Skeletal muscle tissue (tissue), 4 donors: ENCODE measurements around the gene LOXL3. TPM values are rescaled to one million over a fixed set of nuclear protein-coding genes. Genes with fewer than 3 reads are reported as not detected.
"Not testable (repeated sequence)": the region's sequence is repeated elsewhere in the genome, so short reads cannot be mapped to it uniquely, and the experiment has no call there.

Experiments
- H3K27ac ChIP-seq: one replicate; pipeline ENCODE4 v1.7.0; 2013; ENCODE audit warnings: mild to moderate bottlenecking, low read depth, low read length, inconsistent platforms
- H3K27me3 ChIP-seq, 3 donors: one replicate each; pipeline ENCODE4 v1.7.0; 2013; ENCODE audit warnings: low read length in 3 of 3; ENCODE audit not compliant: control insufficient read depth in 3 of 3, insufficient read depth in 3 of 3
- H3K36me3 ChIP-seq, 3 donors: one replicate each; pipeline ENCODE4 v1.7.0; 2013; ENCODE audit warnings: low read length in 3 of 3; ENCODE audit not compliant: control insufficient read depth in 3 of 3, insufficient read depth in 3 of 3
- H3K4me1 ChIP-seq, 3 donors: one replicate each; pipeline ENCODE4 v1.7.0; 2013; ENCODE audit warnings: low read length in 3 of 3, mild to moderate bottlenecking in 3 of 3; ENCODE audit not compliant: control insufficient read depth in 3 of 3, insufficient read depth in 3 of 3
- H3K4me3 ChIP-seq, 3 donors: one replicate each; pipeline ENCODE4 v1.7.0; 2013; ENCODE audit warnings: low read length in 3 of 3
- H3K9ac ChIP-seq, 3 donors: one replicate each; pipeline ENCODE4 v1.7.0; 2013; ENCODE audit warnings: low read length in 3 of 3, mild to moderate bottlenecking in 3 of 3, moderate library complexity in 2 of 3, low read depth in 1 of 3
- H3K9me3 ChIP-seq, 3 donors: one replicate each; pipeline ENCODE4 v1.7.0; 2013; ENCODE audit warnings: low read length in 3 of 3; ENCODE audit not compliant: control insufficient read depth in 3 of 3
- total RNA-seq: library from RNA; depleted of rRNA; stranded (reverse); fragments of >200 nt; gene quantifications from one replicate; pipeline ENCODE4 v1.2.3, GENCODE V29; 2014
- donor health status: Osteomylitis.

Gene LOXL3
- total RNA-seq, 1 donor from 2014 or later: 8.4 TPM

DNA sequence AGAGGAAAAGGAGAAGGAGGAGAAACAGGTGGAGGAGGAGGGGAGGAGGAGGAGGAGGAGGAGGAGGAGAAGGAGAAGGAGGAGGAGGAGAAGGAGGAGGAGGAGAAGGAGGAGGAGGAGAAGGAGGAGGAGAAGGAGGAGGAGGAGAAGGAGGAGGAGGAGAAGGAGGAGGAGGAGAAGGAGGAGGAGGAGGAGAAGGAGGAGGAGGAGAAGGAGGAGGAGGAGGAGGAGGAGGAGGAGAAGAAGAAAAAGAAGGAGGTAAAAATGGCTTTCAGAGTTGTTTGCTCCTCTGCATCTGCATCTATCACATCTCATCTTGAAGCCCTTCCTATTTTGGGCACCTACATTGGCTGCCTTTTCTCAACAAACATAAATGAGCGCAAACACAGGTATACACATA, 7.3 kb upstream of the LOXL3 start:
- H3K9ac ChIP-seq, H3K9me3 ChIP-seq, H3K4me1 ChIP-seq, H3K36me3 ChIP-seq, H3K27ac ChIP-seq, H3K4me3 ChIP-seq: not testable (repeated sequence)
- H3K27me3 ChIP-seq: peaks cover 8 to 15% (median 12%) of the 10 kb centered on the region in 3 donors

DNA sequence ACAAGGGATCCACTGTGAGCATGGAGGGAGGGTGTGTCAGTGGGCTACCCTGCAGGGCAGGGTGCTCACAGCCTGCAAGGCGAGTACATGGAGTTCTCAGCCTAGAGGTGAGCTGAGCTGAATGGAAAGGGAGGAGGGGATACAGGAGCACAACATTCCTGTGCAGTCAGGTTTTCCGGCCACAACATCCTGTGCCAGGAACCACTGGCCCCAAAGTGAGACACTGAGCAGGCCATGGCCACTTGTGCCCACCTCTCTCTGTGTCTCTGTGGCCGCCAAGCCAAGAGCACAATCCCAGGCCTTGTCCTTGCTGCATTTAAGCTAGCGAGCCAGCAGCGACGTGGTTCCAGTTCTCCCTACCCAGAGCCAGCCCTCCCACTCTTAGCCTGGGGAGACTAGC, 6.8 kb upstream of the LOXL3 start:
- Histone ChIP-seq H3K4me1 (peaks cover 0 to under 1% (median 0%) of the 10 kb centered on the region in 3 donors), H3K36me3 (peaks cover 0 to 3% (median 0%) of the 10 kb centered on the region in 3 donors), H3K27me3 (peaks cover 11 to 19% (median 15%) of the 10 kb centered on the region in 3 donors), H3K9ac (no peak overlapping the region), H3K4me3 (no peak overlapping the region), H3K27ac (no peak overlapping the region), H3K9me3 (no peaks in the 10 kb centered on the region)

DNA sequence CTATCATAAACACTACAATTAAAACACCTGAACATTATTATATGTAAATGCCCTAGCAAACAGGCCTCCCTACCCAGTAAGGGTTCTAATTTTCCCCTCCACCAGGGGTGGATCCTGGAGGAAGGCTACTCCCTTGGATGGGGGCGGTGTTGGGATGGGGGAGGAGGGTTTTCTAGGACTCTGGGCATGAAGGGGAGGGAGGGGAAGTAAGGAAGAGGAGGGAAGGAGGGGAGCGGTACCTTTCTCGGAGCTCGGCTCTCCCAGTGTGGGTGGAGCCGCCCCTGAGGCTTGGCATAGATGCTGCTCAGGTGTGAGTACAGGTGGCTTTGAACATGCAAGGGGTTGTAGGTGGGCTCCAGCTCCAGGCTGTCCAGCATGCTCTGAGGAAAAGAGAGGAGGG, 6.2 kb upstream of the LOXL3 start:
- H3K9me3 ChIP-seq: no peaks in the 10 kb centered on the region
- H3K4me3 ChIP-seq: no peak overlapping the region
- H3K9ac ChIP-seq: no peak overlapping the region
- H3K4me1 ChIP-seq: peaks cover 0 to 7% (median 3%) of the 10 kb centered on the region in 3 donors
- peaks cover 16 to 25% (median 22%) of the 10 kb centered on the region in 3 donors for H3K27me3 ChIP-seq
- H3K27ac ChIP-seq: no peak overlapping the region
- peaks cover 0 to 3% (median 0%) of the 10 kb centered on the region in 3 donors for H3K36me3 ChIP-seq

DNA sequence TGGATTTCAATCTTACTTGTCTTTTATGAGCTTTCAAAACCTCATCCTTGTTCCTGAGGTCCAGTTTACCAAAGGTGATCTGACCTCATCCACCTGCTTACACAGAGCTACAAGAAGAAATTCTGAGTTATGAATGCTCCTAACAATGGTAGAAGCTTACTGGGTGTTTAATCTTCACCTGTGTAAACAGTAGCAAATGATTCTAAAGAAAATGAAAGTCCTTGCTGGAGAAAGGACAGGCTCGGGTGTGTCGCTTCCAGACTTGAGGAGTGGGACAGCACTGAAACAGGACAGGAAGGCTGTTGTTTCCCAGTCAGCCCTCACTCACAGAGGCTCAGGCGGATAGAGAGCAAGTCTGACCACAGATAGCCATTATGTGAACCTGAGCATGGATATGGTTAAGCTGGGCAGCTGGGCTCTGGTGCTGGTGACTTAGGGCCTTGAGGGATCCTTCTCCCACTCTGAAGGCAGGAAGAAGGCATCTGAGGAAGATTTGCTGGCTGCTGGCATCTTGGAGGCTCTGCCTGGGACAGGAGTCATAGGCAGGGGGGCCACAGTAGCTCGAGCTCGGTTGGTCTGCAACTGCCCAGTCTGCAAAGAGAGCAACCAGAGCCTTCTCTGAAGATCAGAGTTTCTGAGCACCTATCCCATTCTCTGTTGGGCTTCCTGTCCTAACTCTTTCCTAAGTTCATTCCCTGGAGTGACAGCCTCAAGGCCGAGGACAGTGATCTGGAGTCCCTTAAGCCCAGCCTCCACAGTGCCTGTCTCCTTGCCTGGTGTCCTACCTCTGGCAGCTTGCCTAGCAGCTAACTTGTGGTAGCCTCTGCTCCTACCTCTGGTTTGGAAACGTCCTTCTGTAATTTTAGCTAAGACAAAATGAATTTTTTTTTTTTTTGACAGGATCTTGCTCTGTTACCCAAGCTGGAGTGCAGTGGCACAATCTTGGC, 4.8 kb upstream of the LOXL3 start:
- Histone ChIP-seq H3K9me3 (no peaks in the 10 kb centered on the region), H3K4me3 (no peak overlapping the region), H3K27me3 (peaks cover 16 to 36% (median 28%) of the 10 kb centered on the region in 3 donors)

DNA sequence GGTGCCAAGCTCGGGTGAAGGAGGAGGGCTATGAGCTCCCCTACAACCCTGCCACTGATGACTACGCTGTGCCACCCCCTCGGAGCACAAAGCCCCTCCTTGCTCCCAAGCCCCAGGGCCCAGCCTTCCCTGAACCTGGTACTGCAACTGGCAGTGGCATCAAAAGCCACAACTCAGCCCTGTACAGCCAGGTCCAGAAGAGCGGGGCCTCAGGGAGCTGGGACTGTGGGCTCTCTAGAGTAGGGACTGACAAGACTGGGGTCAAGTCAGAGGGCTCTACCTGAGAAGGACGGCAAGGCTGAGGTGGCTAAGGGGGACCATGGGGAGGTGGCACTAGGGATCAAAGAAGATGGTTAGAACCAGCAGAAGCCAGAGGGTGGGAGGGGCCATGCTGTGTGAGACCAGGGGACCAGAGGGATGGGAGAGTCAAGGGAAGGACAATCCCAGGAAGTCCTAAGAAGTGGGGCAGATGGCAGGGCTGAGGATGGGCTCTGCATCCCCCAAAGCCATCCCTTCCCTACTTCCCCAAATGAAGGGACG, 3.2 kb upstream of the LOXL3 start:
- Histone ChIP-seq H3K27me3 (peaks cover 9 to 44% (median 38%) of the 10 kb centered on the region in 3 donors), H3K27ac (no peak overlapping the region), H3K4me3 (no peak overlapping the region), H3K9ac (no peak overlapping the region), H3K4me1 (peaks cover 3 to 18% (median 6%) of the 10 kb centered on the region in 3 donors), H3K36me3 (peaks cover 0 to 3% (median 0%) of the 10 kb centered on the region in 3 donors), H3K9me3 (no peaks in the 10 kb centered on the region)

More for the DNA sequence above, 4.8 kb upstream of the LOXL3 start:
- peaks cover 0 to 3% (median 0%) of the 10 kb centered on the region in 3 donors for H3K36me3 ChIP-seq
- H3K27ac ChIP-seq: no peak overlapping the region
- H3K4me1 ChIP-seq: peaks cover 0 to 13% (median 3%) of the 10 kb centered on the region in 3 donors
- H3K9ac ChIP-seq: no peak overlapping the region

DNA sequence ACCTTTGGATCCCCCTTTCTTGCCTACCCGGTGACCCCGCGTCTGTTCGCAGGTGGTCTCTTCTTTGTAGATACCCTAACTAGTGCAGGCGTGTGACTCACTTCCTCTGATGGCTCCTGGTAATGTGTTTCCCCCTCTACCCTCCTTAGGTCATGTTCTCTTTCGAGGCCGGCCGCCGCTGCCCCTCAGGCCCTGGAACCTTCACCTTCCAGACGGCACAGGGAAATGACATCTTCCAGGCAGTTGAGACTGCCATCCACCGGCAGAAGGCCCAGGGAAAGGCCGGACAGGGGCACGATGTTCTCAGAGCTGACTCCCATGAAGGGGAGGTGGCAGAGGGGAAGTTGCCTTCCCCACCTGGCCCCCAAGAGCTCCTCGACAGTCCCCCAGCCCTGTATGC, 2.4 kb upstream of the LOXL3 start:
- Histone ChIP-seq H3K4me1 (peaks cover 3 to 18% (median 6%) of the 10 kb centered on the region in 3 donors), H3K27me3 (peaks cover 8 to 49% (median 40%) of the 10 kb centered on the region in 3 donors), H3K4me3 (peak overlapping the region in 1 of 3 donors; percentile 75), H3K9me3 (no peaks in the 10 kb centered on the region), H3K27ac (no peak overlapping the region), H3K9ac (no peak overlapping the region), H3K36me3 (peaks cover 0 to 3% (median 0%) of the 10 kb centered on the region in 3 donors)

DNA sequence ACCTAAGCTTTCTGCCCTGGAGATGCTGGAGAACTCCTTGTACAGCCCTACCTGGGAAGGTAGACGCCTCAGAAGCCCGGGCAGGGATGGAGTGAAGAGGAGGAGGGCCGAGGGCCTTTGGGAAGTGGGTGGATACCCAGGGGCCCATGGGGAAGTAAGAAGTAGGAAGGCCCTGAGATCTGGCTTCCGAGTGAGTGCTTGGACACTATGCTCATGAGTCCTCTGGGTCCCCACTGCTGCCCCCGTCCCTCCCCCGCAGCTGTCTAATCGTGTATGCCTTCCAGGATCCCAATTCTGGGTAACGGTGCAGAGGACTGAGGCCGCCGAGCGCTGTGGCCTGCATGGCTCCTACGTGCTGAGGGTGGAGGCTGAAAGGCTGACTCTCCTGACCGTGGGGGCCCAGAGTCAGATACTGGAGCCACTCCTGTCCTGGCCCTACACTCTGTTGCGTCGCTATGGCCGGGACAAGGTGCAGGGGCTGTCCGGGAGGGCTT, 1.9 kb upstream of the LOXL3 start:
- peaks cover 8 to 50% (median 40%) of the 10 kb centered on the region in 3 donors for H3K27me3 ChIP-seq
- H3K27ac ChIP-seq: no peak overlapping the region
- no peaks in the 10 kb centered on the region for H3K9me3 ChIP-seq
- peaks cover 0 to 3% (median 0%) of the 10 kb centered on the region in 3 donors for H3K36me3 ChIP-seq
- H3K9ac ChIP-seq: peak overlapping the region in 1 of 3 donors; percentile 69
- peak overlapping the region; percentile 75 to 84 (median 78) for H3K4me3 ChIP-seq
- peaks cover 3 to 18% (median 6%) of the 10 kb centered on the region in 3 donors for H3K4me1 ChIP-seq

DNA sequence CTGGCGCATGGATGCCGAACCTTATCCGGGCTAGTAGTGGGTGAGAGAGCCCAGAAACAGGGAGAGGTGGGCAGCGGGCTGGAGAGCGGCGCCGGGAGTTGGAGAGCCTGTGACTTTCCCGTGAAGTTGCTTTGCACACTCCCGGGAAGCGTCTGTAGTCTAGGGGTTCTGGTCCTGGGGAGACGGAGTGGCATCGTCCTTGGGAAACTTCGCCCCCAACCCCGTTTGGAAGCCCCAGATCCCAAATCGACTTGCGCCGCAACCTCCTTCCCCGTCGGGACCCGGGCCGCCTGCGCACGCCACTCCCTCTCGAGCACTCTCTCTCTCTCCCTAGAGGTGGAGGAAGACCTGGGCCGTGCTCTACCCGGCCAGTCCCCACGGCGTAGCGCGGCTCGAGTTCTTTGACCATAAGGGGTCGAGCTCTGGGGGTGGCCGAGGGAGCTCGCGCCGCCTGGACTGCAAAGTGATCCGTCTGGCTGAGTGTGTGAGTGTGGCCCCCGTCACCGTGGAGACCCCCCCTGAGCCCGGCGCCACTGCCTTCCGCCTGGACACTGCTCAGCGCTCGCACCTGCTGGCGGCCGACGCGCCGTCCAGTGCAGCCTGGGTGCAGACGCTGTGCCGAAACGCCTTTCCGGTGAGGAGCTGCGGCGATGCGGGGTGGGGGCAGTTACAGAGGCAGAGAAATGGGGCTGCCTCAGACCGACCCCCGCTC, 1.2 kb upstream of the LOXL3 start:
- Histone ChIP-seq H3K9ac (peak overlapping the region; percentile 65 to 69 (median 68)), H3K27me3 (peaks cover 10 to 50% (median 44%) of the 10 kb centered on the region in 3 donors), H3K36me3 (peaks cover 0 to 3% (median 0%) of the 10 kb centered on the region in 3 donors), H3K27ac (peak overlapping the region; percentile 71), H3K4me1 (peaks cover 3 to 20% (median 6%) of the 10 kb centered on the region in 3 donors), H3K4me3 (peak overlapping the region; percentile 75 to 84 (median 78)), H3K9me3 (no peaks in the 10 kb centered on the region)

DNA sequence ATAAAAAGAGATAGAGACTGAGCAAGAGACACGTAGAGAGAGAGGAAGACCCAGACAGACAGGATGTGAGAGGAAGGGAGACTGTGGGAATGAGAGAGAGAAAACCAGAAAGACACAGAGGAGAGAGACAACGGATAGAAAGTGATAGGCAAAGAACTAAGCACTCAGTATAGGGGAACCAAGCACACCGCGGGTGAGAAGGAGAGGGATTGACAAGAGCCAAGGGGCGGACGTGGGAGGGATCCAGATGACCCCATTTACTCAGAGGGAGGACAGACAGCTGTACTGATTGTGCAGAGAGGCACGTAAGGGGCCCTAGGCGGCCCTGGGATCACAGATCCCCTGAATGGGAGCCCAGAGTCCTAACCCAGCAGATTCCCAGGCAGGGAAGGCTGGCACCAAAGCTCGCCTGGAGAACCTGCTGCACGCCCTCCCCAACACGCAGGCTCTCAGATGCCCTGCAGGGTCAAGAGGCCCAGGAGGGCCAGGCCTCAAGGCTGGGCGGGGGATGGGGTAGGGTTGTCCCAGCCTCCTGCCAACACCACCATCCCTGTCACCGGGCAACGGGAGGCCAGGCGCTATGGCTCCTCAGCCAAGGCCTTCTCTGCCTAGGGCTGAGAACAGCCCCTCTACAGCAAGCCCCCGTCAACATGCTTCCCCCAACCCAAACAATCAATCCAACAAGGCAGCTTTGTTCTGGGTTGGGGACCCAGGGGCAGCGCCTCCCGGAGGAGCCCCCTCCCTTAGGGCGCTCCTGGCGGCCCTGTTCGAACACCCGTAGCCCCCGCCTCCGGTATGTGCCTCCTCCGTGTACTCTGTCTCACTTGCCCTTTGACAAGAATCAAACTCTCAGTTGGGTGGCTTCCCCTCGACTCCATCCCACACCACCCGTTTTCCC, 579 bp downstream of the LOXL3 start:
- Histone ChIP-seq H3K4me1 (peaks cover 16 to 36% (median 21%) of the 10 kb centered on the region in 3 donors), H3K27me3 (peaks cover 15 to 64% (median 50%) of the 10 kb centered on the region in 3 donors), H3K36me3 (peaks cover 0 to 3% (median 0%) of the 10 kb centered on the region in 3 donors), H3K4me3 (peak overlapping the region; percentile 60 to 75 (median 70)), H3K9me3 (no peaks in the 10 kb centered on the region), H3K27ac (peak overlapping the region; percentile 71), H3K9ac (peak overlapping the region; percentile 51 to 59 (median 57))
